ENCODE measurements around the gene NUP93.

DNA sequence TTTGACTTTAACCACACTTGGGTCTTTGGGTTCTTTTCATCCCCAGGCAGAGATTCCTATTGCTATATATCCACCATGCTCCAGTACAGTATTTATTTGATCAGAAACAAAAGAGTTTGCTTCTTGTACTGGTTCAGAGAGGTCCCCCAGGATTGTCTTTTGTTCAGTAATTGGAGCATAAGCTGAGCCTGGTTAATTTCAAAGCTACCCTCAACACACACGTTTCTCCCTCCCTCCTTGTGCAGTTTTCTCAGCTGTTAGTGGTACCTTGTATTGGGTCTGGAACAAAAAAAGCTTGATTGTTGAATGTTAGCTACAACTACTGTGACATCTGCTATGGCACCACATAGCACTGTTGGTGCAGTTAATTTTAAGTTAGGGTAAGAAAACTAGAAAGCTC lies 50.0 kb downstream of the NUP93 start:
- no peak for TF ChIP-seq POLR2A (IDR thresholded peaks at IDR 0.05; ENCODE audit: low read length)
- no peak for TF ChIP-seq CEBPB (IDR thresholded peaks at IDR 0.05)
- no peak for TF ChIP-seq ESRRA (IDR thresholded peaks at IDR 0.05; ENCODE audit: borderline replicate concordance, low read length)
- TF ChIP-seq, protein P1, sequence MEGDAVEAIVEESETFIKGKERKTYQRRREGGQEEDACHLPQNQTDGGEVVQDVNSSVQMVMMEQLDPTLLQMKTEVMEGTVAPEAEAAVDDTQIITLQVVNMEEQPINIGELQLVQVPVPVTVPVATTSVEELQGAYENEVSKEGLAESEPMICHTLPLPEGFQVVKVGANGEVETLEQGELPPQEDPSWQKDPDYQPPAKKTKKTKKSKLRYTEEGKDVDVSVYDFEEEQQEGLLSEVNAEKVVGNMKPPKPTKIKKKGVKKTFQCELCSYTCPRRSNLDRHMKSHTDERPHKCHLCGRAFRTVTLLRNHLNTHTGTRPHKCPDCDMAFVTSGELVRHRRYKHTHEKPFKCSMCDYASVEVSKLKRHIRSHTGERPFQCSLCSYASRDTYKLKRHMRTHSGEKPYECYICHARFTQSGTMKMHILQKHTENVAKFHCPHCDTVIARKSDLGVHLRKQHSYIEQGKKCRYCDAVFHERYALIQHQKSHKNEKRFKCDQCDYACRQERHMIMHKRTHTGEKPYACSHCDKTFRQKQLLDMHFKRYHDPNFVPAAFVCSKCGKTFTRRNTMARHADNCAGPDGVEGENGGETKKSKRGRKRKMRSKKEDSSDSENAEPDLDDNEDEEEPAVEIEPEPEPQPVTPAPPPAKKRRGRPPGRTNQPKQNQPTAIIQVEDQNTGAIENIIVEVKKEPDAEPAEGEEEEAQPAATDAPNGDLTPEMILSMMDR (IDR thresholded peaks at IDR 0.05) = no peak
- no peak for TF ChIP-seq MYC (IDR thresholded peaks at IDR 0.05; ENCODE audit: borderline replicate concordance, low read length)
- TF ChIP-seq, protein P2, sequence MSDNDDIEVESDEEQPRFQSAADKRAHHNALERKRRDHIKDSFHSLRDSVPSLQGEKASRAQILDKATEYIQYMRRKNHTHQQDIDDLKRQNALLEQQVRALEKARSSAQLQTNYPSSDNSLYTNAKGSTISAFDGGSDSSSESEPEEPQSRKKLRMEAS (IDR thresholded peaks at IDR 0.05) = no peak
- TF ChIP-seq SMC3 (IDR thresholded peaks at IDR 0.05) = no peak
